GM19452 (cell line): ENCODE data around the gene ADK.
"Not testable (repeated sequence)": the region's sequence is repeated elsewhere in the genome, so short reads cannot be mapped to it uniquely, and the experiment has no call there.

Experiments
- ATAC-seq: cut with Tn5 transposase; IDR thresholded peaks from one replicate; pipeline ENCODE4 v1.9.1; 2021; ENCODE audit not compliant: unreplicated experiment

The ADK gene

DNA sequence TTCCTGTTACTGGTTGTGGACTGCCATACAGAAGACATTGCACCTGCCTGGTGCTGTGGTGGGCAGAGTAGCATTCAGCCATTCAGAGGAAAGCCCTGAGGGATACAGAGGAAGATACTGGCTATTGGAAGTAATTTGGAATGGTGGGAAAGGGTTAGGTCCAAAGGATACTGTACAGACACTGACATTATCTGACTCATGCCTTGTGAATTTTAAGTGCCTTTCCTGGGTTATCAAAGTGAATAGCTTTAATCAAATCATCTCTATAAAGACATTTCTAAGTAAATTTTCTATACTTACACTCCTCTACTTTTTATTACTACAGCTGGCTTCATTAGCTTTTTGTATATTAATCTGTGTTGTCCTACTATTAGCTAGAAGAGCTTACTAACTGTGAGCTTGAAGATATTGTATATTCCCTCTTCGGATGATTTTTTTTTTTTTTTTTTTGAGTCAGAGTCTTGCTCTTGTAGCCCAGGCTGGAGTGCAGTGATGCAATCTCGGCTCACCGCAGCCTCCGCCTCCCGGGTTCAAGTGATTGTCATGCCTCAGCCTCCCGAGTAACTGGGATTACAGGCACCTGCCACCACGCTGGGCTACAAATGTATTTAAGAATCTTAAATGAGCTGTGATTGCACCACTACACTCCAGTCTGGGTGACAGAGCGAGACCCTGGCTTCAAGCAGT is 186.5 kb downstream of the ADK start:
- no peak for ATAC-seq

DNA sequence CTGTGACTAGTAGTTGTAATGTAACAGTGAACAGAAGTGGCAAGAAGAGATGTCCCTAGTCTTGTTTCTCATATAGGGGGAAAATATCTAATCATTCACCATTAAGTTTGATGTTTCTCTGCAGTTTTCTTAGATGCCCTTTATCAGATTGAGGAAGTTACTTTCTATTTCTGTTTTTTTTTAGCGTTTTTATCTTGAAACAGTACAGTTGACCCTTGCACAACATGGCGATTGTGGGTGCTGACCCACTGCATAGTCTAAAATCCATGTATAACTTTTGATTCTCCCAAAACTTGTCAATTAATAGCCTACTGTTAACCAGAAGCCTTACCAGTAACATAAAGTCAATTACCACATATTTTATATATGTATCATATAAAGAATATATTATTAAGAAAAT is 192.0 kb downstream of the ADK start:
- ATAC-seq = no peak

DNA sequence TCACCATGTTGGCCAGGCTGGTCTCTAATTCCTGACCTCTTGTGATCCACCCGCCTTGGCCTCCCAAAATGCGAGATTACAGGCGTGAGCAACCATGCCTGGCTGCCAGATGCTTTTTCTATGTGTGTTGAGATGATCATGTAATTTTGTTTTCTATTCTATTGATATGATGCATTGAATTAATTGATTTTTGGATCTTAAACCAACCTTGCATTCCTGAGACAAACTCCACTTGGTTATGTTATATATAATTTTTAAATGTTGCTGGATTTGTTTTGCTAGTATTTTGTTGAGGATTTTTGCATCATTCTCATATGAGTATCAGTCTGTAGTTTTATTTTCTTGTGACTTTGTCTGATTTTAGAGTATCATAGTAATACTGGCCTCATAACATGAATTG is 192.8 kb downstream of the ADK start:
- no peak for ATAC-seq

DNA sequence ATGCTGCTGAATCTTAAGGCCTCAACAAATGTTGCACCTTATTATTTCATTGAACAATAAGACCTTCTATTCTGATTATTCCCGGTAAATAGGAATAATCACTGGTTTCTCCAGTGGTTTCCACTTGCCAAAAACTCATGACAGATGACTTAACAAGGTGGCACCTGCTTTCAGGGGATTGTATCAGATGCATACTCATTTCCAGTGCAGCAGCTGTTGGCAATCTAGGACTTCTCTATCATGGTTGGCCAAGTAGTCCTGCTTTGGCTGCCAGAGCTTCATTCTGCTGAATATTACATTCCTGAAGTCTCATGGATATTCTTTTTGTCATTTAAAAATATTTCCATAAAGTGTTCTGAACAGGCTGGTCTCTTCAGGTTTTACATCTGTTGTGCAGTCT is 193.3 kb downstream of the ADK start:
- ATAC-seq = no peak

DNA sequence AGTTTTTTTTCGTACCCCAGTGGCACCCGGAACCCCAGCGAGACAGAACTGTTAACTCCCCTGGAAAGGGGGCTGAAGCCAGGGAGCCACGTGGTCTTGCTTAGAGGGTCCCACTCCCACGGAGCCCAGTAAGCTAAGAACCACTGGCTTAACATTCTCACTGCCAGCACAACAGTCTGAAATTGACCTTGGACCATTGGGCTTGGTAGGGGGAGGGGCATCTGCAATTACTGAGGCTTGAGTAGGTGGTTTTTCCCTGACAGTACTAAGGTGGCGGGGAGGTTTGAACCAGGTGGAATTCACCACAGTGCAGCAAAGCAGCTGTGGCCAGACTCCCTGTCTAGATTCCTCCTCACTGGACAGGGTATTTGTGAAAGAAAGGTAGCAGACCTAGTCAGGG is 196.5 kb downstream of the ADK start:
- ATAC-seq = no peak

DNA sequence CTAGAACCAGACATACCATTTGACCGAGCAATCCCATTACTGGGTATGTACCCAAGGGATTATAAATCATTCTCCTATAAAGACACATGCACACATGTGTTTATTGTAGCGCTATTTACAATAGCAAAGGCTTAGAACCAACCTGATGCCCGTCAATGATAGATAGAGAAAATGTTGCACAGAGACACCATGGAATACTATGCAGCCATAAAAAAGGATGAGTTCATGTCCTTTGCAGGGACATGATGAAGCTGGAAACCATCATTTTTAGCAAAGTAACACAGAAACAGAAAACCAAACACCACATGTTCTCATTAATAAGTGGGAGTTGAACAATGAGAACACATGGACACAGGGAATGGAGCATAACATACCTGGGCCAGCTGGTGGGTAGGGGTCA is 202.0 kb downstream of the ADK start:
- not testable (repeated sequence) for ATAC-seq

DNA sequence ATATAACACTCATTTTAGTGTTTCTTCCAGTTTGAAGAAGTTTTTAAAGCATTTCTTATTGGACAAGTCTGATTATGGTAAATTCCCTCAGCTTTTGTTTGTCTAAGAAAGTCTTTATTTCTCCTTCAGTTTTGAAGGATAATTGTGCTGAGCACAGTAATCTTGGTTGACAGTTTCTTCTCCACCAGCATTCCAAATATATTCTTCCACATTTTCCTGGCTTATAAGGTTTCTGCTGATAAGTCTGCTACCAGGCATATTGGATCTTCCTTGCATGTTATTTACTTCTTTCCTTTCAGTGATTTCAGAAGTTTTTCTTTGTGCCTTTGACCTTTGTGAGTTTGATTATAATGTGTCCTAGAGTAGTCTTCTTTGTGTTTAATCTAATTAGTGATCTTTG is 210.7 kb downstream of the ADK start:
- ATAC-seq = no peak

DNA sequence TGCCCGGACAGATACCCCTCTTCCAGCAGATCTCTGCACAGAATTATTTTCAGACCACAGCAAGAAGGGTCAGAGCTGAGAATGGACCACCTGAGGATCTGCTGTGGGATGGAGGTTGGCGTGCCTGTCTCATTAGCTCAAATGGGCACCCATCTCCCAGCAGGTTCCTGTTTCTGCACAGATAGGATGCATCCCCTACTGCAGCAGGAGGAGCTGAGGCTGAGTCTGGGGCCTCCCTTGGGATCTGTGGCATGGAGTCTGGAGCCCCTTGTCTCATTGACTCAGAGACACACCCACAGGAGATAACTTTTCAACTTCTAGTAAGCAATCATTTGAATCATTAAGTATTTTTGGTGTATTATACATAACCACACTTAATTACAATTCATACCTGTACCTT is 212.7 kb downstream of the ADK start:
- no peak for ATAC-seq

DNA sequence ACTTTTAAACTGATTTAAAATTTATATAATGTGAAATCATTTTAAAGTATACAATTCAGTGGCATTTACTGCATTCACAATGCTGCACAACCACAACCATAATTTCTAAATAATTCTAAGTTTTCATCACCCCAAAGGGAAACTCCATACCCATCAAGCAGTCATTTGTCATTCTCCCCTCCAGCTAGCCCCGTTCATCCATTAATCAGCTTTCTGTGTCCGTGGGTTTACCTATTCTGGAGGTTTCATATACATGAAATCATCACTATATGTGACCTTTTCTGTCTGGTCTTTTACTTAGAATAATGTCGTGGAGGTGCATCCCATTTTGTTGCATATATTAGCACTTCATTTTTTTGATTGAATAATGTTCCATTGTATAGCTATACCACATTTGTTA is 214.1 kb downstream of the ADK start:
- ATAC-seq = no peak

DNA sequence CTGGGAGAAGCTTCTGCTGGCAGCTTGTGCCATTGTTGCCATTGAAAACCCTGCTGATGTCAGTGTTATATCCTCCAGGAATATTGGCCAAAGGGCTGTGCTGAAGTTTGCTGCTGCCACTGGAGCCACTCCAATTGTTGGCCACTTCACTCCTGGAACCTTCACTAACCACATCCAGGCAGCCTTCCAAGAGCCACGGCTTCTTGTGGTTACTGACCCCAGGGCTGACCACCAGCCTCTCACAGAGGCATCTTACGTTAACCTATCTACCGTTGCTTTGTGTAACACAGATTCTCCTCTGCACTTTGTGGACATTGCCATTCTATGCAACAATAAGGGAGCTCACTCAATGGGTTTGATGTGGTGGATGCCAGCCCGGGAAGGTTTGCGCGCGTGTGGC is 220.7 kb downstream of the ADK start:
- ATAC-seq = no peak

DNA sequence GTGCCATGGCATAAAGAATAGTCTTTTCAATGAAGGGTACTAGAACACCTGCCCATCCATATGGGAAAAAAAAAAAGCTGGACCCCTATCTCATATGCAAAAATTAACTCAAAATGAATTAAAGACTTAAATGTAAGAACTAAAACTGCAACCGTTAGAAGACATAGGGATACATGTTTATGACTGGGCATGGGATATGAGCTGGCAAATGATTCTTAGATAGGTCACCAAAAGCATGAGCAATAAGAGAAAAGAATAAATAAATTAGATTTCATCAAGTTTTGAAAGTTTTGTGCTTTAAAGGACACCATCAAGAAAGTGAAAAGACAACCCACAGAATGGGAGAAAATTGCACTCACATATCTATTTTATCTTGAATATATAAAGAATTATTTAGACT is 222.0 kb downstream of the ADK start:
- ATAC-seq = no peak

DNA sequence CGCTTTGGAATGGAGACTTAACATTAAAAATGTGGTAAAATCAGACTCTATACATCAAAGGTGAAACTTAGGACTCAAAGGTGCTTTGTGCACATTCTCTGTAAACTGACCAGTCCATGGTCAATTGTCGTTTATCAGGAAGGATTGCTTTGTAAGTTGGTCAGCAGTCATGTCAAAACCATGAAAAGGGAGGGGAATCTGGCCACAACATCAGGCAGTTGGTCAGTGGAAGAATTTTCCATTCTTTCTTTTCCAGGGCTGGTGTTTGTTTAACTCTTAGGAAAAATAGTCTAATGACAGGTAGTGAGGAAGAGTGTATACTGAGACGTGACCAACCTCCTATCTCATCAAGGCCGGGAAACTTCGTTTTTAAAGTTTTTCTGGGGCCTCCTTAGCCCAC is 226.5 kb downstream of the ADK start:
- no peak for ATAC-seq

DNA sequence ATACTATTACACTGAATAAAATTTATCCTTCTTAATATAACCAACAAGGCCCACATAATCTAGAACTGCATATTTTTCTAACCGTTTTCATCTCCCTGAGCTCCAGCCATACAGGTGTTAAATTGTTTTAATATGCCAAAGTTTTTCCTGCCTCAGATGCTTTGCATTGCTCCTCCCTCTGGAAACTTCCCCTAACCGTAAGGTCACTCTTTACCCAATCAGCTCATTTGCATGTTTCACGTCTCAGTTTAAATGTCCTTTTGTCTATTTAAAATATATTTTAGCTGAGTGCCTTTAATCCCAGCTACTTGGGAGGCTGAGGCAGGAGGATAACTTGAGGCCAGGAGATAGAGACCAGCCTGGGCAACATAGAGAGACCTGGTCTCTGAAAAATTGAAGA is 228.5 kb downstream of the ADK start:
- no peak for ATAC-seq

DNA sequence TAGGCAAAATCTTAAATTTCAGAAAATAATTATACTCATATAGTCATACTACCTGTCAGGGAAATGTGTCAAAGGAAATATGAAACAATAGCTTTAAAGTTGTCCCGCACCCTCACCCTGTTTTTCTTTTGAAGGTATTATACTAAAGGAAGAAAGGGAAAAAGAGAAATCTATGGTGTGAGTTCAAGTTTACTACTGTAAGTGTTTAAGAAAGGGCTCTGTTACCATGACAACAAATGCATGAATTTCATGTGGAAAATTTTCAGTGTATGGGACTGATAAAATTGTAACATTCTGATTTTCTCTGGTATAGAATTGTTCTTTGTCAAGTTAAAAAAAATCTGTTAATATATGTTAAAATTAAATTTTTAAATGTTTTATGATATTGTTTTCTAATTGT is 229.8 kb downstream of the ADK start:
- ATAC-seq = no peak

DNA sequence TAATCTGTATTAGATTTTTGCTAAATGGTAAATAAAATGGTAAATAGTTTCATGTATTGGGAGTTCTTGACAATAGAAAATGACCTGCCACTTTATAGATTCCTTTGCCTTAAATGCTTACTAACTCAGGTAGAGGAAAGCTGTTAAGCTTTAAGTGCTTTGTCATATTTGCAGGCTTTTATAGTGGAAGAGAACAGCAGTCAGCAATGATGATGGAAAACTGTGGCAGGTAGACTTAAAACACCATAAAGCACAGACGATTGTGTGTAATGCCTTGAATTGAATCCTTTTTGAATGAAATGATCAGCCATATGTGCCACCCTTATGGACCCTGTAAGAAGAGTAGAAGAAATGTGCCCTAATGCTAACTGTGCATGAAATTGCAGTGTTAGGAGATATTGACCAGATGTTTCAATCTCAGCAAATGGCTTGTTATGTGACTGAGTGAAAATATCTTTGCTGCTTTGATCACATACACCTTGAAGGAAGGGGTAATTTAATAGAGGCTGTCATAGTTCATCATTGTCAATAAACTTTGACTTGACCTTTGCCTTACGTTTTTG is 230.4 kb downstream of the ADK start:
- no peak for ATAC-seq

DNA sequence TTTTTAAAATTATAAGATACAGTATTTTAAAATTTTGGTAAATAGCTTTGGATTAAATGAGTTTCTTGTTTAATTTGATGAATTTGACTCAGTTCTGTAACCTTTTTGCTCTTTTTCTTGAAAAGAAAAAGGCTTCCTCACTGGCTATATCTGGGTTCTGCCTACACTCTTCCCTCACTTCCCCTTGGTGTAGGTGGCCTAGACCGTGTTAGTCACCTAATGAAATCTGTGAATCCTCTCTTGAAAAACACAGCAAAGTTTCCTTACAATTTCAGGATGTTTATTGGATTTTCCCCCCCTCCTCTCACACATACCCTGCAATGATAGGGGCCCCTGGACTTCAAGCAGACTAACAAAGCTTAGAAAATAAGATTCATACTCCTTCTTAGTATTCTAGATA is 231.6 kb downstream of the ADK start:
- ATAC-seq = no peak

DNA sequence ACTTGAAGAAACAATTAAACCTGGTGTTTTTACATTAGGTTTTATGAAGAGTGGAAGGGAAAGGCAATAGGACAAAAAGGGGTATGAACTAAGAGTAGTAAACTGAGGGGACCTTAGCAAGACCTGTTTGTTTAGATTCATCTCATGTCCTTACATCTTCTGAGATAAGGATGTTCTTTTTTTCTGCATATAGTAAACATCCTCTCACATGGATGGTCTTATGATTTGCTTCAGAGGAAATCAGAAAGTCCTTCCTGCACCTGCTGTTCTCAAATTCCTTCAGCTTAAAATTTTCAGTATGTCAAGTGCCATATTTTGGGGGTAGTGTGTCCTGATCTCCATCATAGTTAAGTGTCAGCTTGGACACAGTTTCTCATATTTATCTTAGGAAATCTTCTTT is 232.6 kb downstream of the ADK start:
- no peak for ATAC-seq

DNA sequence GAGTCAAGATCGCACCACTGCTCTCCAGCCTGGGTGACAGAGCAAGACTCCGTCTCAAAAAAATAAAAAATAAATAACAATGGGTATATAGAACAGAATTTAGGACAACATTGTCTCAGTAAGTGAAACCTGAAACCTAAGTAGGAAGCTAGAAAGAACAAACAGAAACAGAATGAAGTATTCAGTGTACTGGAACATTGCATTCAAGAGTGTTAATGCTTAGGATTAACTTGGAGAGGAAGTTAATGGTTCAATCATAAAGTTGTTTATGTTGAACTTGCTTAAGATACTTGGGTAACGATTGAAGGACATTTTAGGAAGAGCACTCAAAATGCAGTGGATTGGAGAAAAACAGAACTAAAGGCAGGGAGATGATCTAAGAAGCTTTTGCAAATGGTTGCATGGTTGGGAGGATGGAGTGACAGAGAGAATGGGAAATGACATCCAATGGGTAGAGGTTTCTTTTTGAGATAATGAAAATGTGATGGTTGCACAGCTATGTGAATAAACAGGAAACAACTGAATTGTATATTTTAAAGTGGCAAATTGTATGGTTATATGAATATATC is 233.7 kb downstream of the ADK start:
- ATAC-seq = no peak

DNA sequence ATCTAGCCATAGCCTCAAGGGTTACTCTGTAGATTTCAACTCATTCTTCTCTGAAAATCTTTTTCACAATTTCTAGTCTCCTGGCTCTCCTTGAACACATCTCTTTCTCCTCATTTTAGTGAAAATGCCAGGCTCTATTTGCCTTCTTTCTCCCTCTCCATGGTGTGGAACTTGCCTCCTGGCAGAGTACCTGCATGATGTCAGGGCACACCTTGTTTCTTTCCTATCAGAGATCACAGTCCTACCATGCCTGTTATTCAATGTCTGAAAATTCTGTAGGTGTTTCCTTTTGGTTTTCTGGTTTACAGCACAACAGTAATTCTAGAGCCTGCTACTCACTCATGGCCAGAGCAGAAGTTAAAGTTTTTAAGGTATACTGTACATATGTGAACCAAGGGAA is 237.8 kb downstream of the ADK start:
- ATAC-seq = no peak

DNA sequence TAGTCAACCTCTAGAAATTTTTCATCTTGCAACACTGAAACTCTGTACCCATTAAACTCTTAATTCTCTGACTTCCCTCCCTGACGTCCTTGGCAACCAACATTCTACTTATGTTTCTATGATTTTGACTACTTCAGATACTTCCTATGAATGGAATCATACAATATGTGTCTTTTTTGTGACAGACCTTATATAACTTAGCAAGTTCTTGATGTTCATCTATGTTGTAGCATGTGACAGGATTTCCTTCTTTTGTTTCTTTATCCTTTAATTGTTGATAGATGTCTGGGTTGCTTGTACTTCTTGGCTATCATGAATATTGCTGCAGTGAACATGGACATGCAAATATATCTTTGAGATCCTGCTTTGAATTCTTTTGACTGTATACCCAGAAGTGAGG is 240.8 kb downstream of the ADK start:
- no peak for ATAC-seq

DNA sequence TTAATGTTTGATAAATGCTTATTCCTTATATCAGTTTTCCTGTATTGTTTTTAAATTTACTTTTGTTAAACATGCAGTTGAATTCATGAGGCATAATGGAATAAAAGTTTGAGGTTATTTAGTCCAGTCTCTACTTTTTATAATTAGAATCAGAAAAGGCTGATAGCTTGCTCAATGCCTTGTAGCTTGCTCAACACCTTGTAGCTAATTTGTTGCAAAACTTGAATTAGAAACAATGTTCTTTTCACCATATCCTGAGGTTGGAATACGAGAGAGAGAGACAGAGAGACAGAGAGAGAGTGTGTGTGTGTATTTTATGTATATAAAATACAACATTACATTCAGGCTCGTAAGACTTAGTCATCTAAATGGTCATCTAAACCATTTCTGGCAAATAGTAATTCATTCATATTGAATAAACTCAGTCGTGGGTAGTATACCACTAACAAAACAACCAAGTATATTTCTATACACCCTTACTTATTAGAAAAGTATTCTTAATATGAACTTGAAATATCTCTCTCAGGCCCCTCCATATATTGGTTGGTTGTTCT is 243.5 kb downstream of the ADK start:
- ATAC-seq = no peak

DNA sequence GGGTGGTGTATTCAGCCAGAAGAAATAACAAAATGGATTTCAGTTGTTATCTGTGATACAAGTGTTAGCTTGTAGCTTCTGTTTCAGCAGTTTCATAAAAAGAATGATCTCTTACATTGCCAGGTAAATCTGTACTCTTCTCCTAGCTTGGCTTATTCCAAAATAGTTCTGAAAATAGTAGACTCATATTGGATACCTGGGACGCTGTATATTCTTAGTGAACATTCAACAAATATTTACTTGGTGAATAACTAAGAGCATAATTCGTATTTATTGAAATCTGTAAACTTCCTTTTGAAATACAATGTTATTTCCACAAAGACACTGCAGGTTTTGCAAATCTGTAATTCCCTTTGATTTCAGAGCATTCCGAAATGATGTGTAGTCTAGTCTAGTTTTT is 249.2 kb downstream of the ADK start:
- ATAC-seq = no peak

DNA sequence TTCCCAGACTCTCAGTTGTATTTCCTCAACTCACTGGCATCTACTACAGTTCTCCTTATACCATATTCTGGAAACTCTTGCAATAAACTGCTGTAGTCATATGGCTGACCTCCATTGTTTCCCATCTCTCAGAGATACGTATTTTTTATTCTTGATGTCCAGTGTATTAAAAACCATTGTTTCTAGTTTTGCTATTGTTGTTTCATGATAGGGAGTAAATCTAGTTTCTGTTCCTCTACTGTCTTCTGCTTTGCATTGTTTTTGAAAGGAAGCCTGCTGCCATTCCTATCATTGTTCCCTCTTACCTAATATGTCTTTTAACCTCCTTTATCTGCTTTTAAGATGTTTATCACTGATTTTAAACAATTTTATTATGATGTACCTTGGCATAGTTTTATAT is 255.0 kb downstream of the ADK start:
- no peak for ATAC-seq
